DND-41 (cell line): ENCODE results near the gene ZFHX3.

Source experiments
- EZH2 ChIP-seq: IDR thresholded peaks from 3 replicates; pipeline ENCODE4 v1.6.1; 2012; ENCODE audit warnings: borderline replicate concordance, low read depth, mild to moderate bottlenecking, moderate library complexity, low read length, inconsistent platforms; ENCODE audit not compliant: severe bottlenecking
- TF ChIP-seq, protein P1 (sequence below): IDR thresholded peaks from 2 replicates; pipeline ENCODE4 v1.5.1; 2012; ENCODE audit warnings: borderline replicate concordance, low read length, moderate library complexity, mild to moderate bottlenecking; ENCODE audit not compliant: poor library complexity, severe bottlenecking; ENCODE audit errors: extremely low read depth

DNA sequence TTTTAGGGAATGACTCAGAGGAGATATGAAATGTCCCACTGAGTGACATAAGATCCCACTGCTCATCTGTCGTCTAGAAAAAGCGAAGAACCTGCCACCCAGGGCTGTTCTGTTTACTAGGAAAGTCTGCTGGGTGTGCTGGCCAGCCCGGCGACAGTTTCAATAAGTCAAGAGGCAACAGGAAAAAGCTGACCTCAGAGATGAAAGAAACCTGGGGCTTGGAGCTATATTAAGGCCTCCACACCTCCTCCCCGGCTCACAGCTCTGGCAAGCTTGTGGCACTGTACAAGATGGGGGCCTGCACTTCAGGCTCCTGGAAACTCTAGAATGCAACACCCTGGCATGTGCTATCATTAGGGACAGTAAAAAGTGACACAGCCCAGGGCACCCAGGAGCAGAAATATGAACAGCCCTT lies 10.6 kb downstream of the ZFHX3 start:
- TF ChIP-seq, protein P1, sequence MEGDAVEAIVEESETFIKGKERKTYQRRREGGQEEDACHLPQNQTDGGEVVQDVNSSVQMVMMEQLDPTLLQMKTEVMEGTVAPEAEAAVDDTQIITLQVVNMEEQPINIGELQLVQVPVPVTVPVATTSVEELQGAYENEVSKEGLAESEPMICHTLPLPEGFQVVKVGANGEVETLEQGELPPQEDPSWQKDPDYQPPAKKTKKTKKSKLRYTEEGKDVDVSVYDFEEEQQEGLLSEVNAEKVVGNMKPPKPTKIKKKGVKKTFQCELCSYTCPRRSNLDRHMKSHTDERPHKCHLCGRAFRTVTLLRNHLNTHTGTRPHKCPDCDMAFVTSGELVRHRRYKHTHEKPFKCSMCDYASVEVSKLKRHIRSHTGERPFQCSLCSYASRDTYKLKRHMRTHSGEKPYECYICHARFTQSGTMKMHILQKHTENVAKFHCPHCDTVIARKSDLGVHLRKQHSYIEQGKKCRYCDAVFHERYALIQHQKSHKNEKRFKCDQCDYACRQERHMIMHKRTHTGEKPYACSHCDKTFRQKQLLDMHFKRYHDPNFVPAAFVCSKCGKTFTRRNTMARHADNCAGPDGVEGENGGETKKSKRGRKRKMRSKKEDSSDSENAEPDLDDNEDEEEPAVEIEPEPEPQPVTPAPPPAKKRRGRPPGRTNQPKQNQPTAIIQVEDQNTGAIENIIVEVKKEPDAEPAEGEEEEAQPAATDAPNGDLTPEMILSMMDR, result no peak
- TF ChIP-seq EZH2, result no peak
